Pulmonary artery endothelial cell (primary cell): ENCODE measurements around the gene DLX3. TPM values are rescaled to one million over a fixed set of nuclear protein-coding genes. Genes with fewer than 3 reads are reported as not detected.
"Not testable (repeated sequence)": the region's sequence is repeated elsewhere in the genome, so short reads cannot be mapped to it uniquely, and the experiment has no call there.

Source experiments
- DNase-seq: peaks from one replicate; pipeline ENCODE4 v3.0.0-alpha.2; 2011; ENCODE audit warnings: low read depth, low spot score
- total RNA-seq: library from RNA; depleted of rRNA; stranded (reverse); fragments of >200 nt; gene quantifications from 2 replicates; pipeline ENCODE4 v1.2.3, GENCODE V29; 2014

Gene DLX3
- not detected in 2 replicates for total RNA-seq

- peak; percentile 11 for DNase-seq
Measured at GRCh38 chr17:49995055-49995738, at the start of gene DLX3. TSS of gene DLX3 (minus strand) at chr17:49995224. CDS start at chr17:49994998, 226 bp downstream.

DNA sequence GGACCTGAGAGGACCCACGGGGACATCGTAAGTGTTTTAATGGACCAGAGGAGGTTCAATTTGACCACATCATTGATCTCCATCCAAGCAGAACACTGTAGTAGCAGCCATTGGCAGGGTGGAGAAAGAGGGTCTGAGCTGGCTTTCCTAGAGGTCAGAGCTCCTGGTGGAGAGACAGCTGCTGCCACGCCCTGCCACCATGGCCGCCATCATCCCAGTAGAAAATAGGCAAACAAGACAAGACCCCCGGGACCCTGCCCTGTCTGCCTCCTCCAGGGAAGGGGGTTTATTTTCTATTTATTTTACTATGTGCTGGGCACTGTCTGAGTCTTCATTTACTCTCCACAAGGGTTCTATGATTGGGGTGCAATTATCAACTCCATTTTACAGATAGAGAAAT lies 49.5 kb upstream of the DLX3 start:
- DNase-seq, result no peak

DNA sequence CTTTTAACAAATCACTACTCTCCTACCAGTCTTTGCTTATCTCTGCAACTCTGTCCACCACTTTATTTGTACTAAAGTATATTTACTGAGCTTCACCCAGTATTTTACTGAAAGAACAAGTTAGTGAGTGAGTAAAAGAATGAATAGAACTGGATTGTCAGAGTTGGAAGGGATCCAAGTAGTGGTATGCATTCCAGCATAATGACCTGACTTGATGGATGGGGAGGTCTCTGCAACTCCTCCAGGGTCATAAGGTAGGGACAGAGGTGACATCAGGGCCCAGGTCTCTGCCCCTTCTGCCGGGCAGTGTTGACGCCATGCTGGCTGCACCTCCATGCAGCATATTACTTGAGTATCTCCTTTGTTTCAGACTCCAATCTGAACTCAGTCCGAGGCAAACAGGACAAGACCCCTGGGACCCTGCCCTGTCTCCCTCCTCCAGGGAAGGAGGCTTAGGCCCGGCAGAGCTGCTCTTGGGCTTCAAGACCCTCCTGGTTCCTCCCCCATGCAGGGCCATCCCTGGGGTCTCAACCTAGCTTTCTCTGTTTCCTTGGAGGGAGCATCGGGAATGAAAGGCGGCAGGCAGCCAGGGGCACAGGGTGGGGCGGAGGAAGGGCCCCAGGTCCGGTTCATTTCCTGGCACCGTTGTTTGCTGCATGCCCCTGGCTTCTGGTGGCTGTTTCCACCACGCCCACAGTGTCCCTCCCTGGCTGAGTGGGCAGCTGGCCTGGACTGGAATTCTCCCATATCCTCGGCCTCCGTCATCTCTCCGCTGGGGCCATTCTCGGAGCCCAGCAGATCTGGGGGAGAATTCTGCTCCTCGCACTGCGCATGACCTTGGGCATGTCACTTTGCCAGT lies 48.5 kb upstream of the DLX3 start:
- DNase-seq, result no peak

- no peak for DNase-seq
Measured at GRCh38 chr17:50042211-50042610, 47.2 kb upstream of the DLX3 start.

DNA sequence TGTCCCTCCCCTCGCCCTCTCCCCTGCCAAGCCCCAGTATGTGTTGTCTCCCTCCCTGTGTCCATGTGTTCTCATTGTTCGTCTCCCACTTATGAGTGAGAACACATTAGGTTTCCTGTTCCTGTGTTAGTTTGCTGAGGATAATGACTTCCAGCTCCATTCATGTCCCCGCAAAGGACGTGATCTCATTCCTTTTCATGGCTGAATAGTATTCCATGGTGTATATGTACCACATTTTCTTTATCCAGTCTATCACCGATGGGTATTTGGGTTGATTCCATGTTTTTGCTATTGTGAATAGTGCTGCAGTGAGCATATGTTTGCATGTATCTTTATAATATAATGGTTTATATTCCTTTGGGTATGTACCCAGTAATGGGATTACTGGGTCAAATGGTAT lies 45.5 kb upstream of the DLX3 start:
- not testable (repeated sequence) for DNase-seq

GRCh38 chr17:50039058-50039457 lies 44.0 kb upstream of the DLX3 start:
- no peak for DNase-seq

DNA sequence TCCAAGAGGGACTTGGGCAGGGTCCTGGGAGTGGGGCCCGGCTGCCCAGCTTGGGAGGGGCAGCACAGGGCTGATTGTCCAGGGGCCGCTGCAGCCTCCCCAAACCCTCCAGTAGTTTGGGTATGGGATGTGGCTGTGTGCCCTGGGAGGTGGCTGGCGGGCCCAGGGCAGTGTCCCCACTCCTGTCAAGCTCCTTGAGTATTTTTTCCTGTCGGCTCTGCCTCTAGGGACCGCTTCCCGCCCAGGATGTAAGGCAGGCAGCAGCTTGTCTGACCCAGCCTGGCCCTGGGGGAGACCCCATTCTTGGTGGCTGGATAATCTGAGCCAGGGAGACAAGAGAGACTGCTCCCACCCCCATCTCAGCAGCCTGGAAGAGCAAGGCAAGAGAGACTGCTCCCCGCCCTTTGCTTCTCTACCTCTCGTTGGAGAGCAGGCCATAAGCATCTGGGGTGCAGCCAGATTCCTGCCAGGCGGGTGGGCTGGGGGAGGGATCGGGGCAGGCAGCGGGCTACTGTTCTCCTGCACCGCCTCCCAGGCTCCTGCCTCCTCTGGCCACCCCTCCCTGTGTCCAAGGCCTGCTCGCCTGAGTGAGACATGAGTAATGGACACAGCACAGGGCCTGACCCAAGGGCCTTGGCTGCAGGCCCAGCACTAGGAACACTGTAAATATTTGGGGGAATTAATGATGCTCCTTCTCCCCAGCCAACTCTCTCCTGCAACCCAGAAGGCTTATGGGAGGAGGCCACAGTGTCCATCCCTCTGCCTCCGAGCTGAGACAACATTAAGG lies 42.5 kb upstream of the DLX3 start:
- DNase-seq, result no peak

GRCh38 chr17:50036455-50037261 lies 41.6 kb upstream of the DLX3 start:
- no peak for DNase-seq

- no peak for DNase-seq
Measured at GRCh38 chr17:50035945-50036344, 40.9 kb upstream of the DLX3 start.

GRCh38 chr17:50035421-50035879 lies 40.4 kb upstream of the DLX3 start:
- no peak for DNase-seq

- DNase-seq, result no peak
Measured at GRCh38 chr17:50034498-50035364, 39.7 kb upstream of the DLX3 start.

GRCh38 chr17:50033316-50033715 lies 38.3 kb upstream of the DLX3 start:
- DNase-seq, result no peak

DNA sequence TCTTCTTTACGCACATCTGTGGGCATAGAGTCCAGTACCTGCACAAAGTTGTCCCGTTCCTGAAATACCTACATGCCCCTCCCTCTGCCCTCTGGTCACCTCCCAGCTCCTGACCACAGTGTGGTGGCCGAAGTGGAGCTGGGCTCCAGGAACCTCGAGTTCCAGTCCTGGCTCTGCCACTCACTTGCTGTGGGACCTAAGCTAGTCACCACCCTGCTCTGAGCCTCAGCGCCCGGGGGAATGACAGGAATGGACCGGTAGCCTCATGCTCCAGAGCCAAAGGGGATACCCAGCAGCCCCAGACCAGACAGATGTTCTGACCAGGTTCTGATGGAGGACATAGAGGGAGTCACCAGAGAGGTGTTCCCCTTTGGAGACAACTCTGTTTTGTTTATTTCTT lies 34.2 kb upstream of the DLX3 start:
- DNase-seq, result no peak

GRCh38 chr17:50028736-50029120 lies 33.7 kb upstream of the DLX3 start:
- DNase-seq, result no peak

DNA sequence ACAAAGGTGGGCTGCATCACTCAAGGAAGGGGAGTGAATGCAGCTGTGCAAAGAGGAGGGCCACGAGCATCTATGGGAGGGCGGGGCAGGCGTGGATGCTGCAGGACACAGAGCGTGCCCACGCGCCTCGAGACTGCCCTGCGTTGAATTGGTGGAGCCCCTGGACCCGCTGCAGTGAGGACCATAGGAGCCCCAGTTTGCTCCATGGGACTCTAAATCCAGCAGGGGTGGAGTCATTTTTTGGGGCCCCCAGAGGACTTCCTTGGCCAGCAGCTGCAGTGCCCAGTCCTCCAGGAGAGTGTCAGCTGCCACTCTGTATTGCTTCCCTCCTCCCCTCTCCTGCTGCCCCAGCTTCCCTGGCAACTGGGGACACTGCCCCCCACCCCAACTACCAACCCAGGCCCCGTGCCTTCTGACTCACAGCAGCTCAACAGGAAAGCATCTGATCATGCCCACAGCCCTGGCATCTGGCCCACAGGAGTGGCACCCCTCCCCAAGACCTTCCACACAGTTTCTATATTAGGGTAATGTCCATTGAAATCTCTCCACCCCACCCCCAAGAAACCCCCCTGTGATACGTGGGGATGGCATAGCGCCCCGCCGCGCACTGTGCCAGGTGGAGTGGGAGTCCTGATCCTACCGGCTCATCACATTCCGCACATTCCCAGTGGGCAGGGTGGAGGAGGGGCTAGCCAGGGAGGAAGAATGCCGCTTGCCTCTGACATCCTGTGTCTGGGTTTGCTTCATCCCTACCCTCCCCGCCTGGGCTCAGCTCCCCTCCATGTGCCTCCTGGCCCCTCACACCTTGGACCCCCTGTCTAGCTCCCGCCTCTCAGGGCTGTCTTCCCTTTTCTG lies 33.1 kb upstream of the DLX3 start:
- DNase-seq, result no peak

DNA sequence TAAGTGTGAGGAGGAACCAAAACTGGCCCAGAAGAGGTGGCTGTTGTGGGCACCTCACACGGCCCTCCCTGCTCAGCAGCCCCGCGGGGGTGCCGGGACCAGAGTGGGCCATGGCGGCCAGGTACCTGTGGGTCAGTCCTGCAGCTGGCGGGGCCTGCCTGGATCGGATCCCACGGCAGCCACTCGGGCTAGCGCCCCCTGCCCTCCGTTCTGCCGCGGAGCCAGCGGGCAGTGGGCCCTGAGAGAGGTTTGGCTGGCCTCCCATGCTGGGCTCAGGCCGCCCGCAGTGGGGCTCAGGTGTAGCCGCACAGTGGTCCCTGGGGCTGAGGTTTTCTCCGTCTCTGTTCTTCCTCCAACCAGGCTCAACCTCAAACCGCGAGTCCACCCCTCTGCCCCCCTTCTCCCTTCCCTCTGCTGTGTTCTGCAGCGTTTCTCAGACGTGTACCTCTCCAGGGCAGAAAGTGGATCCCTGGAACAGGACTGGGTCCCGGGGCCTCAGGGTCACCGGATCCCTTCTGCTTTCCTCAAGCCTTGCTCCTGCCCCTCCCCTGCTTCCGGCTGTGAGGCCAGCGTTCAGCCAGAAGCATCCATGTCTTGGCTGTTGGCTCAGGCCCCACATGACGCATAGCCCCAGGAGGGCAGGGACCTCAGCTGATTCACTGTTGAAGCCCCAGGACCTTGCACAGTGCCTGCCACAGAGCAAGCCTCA lies 32.3 kb upstream of the DLX3 start:
- peak; percentile 58 for DNase-seq

- peak; percentile 45 for DNase-seq
Measured at GRCh38 chr17:50026837-50027171, 31.8 kb upstream of the DLX3 start.

DNA sequence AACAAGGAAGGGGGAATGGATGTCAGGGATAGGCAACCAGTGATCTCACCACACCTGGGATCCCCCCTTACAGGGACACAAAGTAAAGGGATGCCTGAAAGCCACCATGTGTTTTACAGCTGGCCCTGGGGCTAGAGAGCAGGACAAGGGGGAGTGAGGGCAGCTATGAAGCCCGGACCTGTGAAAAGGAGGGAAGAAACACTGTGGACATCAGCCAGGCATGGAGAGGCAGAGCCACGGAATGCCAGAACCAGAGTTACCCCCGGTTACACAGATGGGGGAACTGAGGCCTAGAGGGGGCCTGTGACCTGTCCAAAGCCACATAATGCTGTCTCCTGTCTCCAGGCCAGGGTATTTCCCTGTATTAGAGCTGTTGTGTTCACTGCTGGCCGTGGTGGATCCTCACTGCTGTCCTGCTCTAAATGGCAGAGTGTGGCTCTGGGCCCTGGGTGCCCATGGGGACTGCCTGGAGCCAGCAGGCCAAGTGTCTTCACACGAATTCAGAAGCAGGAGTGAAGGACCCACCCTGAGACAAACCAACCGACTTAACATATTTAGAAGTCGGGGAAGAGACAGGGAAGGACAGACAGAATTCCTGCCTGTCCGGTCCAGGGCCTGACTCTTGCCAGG lies 31.1 kb upstream of the DLX3 start:
- DNase-seq, result no peak
